GM11168 (cell line): ENCODE measurements around the gene ERVW-1.
"Not testable (repeated sequence)": the region's sequence is repeated elsewhere in the genome, so short reads cannot be mapped to it uniquely, and the experiment has no call there.

ENCODE experiments used
- in situ Hi-C: fragments of 300-500 bp; cut with MboI; formaldehyde crosslinking; loops from one replicate; pipeline ENCODE4 v1.12.0; 2022; ENCODE audit warnings: low sequenced_read_pairs; ENCODE audit not compliant: unreplicated experiment

The ERVW-1 gene

DNA sequence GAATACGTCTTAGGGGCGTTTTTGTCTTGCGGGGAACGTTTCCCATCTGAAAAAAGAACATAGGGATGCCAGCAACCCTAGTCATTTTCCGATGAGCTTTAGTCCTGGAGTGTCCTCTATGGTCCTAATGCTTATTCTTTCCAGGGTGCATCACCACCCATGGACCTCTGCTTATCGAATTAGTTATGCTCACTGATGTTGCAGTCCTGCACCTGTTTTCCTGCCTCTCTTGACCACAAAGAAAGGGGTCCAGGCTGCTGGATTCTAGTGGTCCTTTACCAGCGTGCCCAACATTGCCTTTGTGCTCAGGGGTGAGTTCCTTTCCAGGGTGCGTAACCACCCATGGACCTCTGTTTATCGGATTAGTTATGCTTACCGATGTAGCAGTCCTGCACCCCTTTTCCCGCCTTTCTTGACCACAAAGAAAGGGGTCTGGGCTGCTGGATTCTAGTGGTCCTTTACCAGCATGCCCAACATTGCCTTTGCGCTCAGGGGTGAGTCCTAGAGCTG is 2.4 kb downstream of the ERVW-1 start:
- in situ Hi-C loops, result not testable (repeated sequence)

DNA sequence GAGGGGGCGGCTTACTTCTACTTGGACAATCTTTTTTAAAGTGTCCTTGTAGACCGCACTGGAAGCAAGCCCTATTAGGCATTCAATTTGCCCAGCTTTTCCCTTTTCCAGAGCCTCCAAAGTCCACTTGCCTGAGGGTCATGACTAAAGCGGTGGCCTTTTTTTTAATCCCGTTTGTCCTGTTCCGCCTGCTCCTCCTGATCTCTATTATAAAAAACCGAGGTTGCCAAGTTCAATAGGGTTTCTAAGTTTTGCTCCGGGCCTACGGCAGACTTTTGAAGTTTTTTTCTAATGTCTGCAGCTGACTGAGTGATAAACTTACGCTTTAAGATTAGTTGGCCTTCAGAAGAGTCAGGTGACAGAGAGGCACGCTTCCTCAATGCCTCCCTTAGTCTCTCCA is 3.8 kb downstream of the ERVW-1 start:
- in situ Hi-C loops, result not testable (repeated sequence)

DNA sequence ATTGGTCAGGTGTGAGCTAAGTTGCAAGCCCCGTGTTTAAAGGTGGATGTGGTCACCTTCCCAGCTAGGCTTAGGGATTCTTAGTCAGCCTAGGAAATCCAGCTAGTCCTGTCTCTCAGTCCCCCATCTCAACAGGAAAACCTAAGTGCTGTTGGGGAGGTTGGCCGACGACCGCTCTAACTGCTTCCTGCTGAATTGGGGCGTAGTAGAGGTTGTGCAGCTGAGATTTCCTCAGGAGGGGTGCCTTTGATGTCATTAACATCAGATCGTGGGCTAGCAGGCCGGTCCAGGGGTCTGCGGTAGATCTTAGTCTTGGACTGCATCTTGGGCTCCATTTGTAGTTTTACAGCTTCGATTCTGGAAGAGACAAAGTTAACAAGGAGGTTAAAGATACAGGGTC is 9.2 kb downstream of the ERVW-1 start:
- in situ Hi-C loops, result not testable (repeated sequence)

DNA sequence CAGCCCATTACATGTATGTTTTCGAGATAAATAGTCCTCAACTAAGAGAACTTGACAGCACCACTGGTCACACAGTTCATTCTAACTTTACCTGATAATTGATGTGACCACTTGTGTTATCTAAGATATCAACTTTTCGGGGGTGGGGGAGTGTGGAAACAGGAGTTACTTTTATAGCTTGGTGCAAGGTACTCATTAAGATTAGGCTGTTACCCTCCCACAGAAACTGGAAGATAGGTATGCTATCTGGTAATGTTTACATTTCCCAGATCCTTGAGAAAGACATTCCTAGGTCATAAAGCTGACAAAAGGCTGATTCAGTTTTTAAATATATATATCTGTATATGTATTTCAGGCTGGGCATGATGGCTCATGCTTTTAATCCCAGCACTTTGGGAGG is 11.1 kb downstream of the ERVW-1 start:
- in situ Hi-C loops, result no loop called here

DNA sequence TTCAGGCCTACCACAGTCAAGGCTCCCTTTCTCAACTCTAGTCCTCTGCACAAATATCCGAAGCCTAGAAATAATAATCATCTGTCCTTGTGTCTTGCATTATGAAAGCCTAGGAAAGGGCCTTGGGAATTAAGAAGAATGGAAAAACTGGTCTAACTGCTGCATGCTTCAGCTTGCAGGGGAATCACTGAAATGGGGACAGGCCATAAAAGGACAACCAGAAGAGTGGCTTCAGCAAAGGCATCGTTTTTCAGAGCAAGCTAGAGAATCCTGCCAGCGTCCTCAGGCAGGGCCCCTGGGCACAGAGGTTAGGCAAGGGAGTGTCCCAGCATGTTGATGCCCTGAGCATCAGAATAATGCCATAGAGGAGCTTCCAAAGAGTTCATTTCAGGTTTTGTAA is 13.2 kb downstream of the ERVW-1 start:
- in situ Hi-C loops, result no loop called here

DNA sequence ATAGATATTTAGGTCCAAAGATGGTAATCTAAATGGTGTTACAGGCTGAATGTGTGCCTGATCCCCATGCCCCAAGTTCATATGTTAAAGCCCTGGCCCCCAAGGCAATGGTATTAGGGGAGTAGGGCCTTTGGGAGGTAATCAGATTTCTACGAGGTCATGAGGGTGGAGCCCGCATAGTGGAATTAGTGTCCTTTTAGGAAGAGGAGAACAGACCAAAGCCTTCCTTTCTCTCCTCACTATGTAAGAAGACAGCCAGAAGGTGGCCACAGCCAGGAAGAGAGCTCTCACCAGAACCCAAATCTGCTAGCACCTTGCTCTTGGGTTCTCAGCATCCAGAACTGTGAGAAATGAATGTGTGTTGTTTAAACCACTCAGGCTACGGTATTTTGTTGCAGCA is 15.2 kb downstream of the ERVW-1 start:
- in situ Hi-C loops, result no loop called here

DNA sequence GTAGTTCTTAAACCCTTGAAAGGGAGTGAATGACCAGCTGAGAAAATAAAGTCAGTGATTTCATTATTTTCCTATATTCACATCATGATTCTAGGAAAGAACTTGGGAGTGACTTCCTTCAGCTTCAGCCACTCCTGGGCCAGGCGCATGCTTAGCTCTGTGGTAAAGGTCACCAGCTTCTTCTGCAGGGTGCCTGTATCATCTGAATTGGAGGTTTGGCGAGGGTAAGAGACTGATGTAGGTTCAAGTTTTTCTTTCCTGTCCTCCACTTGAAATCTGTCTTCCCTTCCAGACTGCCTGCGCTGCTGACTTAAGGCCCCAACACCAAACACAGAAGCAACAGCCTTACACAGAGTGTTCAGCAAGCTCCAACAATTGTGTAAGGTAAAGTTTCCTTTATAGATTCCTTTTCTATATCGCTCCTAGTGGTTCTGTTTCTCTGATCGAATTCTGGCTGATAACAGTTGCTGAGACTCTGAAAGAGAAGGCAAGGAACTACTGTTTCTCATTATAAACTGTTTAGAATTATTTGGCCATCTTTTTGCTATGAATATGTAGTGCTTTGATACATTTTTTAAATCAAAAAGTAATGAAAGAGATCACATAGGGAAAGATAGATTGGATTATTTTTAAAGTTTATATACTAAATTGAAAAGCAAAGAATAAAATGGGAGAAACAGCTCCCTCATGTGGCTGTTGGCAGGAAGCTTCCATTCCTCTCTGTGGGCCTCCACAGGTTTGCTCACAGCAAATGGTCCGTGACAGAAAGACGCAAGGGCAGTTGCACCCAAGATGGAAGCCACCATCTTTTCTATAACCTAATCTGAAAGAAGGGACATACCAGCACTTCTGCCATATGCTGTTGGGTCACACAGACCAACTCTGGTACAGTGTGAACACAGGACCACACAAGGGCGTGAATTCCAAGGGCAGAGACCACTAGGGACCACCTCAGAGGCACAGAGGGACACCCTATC is 16.4 kb downstream of the ERVW-1 start:
- in situ Hi-C loops, result no loop called here

DNA sequence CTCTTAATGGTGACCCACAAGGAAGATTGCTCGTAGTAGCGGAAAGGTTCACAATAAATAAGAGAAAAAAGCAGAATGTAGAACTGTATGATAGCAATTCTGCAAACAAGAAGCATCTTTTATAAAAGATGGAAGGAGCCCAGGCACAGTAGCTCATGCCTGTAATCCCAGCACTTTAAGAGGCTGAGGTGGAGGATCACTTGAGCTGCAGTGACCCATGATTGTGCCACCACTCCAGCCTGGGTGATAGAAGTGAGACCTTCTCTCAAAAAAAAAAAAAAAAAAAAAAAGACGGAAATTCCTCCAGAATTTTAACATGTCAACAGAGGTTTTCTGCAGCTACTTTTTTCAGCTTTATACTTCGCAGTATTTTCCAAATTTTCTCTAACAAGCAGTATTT is 17.2 kb downstream of the ERVW-1 start:
- in situ Hi-C loops, result no loop called here

DNA sequence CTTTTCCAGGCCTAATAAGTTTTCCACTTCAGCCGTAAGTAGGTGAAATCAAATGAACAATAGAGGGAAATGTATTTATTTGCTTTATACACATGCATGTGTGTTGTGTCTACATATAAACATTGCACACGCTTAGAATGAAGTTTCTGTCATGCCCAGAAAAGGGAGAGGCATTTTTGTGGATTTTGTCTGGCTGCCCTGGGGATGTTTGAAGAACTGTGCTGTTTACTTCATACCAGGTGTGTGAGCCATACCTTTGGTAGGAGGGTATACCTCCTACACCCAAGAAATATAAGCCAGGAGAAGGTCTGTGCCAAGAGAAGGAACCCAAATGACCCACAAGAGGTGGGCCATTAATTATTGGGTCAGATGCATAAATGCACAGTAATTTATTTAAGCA is 17.6 kb downstream of the ERVW-1 start:
- in situ Hi-C loops, result no loop called here

DNA sequence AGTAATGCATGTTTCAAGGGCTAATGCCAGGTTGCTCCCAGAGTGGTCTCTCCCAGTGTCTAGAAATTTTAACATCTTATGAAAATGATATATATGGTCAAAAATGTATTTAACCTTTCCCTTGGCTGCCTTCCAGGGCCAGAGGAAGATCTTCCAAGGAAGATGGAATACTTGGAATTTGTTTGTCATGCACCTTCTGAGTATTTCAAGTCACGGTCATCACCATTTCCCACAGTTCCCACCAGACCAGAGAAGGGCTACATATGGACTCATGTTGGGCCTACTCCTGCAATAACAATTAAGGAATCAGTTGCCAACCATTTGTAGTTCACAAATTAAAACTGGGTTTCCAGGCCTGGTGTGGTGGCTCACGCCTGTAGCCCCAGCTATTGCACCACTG is 21.5 kb downstream of the ERVW-1 start:
- in situ Hi-C loops, result no loop called here

DNA sequence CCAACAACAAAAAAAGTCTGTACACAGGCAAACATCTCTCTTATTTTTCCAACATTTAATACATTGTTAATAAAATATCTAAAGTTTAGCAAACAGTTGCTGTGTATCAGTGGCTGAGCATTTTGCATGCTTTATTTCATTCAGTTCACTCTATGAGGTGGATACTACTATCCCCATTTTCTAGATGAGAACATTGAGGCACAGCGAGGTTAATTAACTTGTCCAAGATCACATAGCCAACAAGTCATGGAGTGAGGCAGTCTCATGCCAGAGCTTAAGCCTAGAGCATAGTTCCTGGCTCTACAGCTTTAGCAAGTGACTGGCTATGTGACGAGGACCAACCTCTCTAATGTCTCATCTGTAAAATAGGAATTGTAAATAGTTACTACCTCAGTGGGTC is 26.1 kb downstream of the ERVW-1 start:
- in situ Hi-C loops, result no loop called here

DNA sequence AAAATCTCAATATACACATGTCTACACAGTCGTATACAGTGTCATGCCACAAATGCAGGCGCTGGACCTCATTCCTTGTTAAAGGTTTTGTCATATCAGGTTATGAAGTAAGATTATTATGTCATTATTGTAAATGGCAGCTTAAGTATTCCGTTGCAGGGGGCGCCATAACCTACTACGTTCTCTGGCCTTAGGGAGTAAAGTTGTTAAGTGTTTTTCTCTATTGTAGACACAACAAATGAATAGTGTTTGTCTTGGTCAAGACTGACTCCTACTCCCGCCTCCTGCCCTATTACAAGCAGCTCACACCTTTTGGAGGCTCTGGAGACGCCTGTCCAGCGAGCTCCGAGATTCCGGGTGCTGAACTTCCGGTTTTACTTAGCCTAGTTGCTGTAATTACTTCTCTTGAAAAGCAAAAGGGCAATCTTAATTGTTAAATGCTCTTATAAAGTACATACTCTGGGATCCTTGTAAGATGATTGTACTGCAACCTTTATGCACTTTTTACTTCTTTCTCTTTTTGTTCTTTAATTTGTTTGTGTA is 29.5 kb downstream of the ERVW-1 start:
- in situ Hi-C loops, result no loop called here

DNA sequence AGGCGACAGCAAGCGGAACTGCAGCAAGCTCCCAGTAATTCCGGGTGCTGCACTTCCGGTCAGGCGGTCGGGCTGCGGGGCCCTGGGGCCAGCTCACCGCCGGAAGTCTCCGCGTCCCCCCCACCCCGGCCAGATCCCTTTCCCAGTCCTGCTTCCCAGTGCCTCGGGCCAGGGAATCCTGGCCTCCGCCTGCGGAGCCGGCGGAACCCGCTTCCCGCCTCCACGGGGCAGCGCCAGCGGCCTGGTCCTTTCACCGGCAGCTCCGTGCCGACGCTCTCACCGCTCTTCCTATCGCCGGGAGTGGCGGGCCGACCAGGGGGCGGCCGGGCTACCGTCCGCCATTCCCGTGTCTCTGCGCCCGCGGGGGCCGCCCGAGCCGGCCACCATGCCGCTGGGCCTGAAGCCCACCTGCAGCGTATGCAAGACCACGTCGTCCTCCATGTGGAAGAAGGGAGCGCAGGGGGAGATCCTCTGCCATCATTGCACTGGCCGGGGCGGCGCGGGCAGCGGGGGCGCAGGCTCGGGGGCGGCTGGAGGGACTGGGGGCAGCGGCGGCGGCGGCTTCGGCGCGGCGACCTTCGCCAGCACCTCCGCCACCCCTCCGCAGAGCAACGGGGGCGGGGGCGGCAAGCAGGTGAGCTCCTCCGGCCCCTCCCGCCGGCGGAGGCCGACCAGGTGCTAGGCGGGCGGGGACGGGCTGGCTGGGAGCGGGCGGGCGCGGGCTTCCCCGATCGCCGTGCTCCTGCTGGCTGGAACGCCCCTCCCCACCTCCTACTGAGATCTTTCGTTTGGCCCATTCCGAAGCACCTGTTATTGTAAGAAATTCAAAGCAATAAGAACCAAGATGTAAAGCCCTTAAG is 30.2 kb downstream of the ERVW-1 start, which contains the start of gene GATAD1:
Gene GATAD1, plus strand, starts transcription at position 138 of the 860 bp plus-strand sequence. Its CDS starts 248 bp downstream, at position 386.
- in situ Hi-C loops, result no loop called here

DNA sequence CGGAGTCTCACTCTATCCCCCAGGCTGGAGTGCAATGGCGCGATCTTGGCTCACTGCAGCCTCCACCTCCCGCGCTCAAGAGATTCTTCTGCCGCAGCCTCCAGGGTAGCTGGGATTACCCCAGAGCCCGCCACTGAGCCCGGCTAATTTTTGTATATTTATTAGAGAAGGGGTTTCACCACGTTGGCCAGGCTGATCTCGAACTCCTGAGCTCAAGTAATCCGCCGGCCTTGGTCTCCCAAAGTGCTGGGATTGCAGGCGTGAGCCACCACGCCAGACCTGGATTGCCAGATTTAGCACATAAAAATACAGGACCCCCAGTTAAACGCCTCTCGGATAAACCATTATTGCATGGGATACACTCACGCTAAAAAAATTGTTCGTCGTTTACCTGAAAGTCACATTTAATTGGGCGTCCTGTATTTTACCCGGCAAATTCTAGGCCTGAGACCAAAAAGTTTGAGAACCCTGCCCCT is 30.8 kb downstream of the ERVW-1 start:
- in situ Hi-C loops, result no loop called here

DNA sequence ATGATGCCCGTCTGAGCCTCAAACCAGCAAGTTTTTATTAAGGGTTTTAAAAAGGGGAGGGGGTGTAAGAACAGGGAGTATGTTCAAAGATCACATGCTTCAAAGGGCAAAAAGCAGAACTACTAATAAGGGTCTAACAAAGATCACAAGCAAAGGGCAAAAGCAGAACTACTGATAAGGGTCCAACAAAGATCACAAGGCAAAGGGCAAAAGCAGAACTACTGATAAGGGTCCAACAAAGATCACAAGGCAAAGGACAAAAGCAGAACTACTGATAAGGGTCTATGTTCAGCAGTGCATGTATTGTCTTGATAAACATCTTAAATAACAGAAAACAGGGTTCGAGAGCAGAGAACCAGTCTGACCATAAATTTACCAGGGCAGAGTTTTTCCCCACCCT is 35.0 kb downstream of the ERVW-1 start:
- in situ Hi-C loops, result not testable (repeated sequence)

DNA sequence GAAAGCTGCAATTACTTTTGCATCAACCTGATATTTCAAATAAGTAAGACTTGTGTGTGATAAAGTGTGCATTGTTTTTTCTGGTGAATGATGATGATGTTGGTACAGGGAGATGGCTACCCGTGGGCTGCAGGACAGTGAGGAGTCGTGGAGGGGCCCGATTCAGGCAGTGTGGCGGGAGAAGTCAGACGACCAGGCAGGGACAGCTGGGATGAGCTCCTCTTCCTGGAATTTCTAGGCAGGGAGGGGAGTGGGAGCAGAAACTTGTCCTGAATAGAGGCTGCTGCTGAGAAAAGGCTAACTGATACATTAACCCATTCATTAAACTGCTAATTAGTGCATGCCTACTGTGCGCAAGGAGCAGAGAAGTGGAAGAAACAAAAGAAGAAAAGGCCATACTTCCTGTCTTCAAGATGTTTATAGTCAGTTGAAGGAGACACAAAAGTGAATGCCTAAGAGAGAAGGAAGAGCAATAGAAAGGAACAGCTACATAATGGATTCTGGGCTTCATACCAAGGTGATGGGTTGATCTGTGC is 39.7 kb downstream of the ERVW-1 start:
- in situ Hi-C loops, result no loop called here

DNA sequence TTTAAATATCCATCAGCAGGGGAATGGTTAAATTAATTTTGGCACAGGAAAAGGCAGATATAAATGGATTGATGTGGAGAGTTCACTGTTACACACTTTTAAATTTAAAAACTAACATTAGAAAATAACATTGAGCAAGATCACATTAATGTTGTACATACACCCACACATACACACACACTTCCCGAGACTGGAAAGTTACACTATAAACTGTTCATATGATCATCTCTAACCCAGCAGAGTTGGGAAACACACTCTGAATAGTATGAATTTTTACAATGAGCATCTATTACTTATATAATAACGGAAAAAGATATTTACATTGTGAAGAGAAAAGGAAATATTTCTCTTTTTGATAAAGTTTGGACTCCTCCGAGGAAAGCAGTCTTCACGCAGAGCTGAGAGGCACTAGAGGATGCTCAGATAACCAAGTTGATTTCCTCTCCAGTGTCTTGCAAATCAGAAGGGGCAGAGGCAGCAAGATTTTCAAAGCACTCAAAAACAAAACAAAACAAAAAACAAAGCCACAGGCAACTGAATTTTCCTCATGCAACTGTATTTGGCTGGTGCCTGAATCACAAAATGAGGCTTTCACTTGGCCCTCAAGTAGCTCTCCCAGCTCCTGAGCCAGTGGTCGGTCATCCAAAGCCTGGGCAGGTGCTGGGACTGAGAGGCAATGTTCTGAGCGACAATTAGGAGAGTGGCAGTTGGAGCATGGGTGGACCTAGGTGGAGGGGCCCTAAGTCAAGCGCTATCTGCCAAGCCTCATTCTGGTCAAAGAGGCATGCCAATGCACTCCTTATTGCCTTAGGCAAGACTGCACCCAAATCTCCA is 40.9 kb downstream of the ERVW-1 start:
- in situ Hi-C loops, result no loop called here

DNA sequence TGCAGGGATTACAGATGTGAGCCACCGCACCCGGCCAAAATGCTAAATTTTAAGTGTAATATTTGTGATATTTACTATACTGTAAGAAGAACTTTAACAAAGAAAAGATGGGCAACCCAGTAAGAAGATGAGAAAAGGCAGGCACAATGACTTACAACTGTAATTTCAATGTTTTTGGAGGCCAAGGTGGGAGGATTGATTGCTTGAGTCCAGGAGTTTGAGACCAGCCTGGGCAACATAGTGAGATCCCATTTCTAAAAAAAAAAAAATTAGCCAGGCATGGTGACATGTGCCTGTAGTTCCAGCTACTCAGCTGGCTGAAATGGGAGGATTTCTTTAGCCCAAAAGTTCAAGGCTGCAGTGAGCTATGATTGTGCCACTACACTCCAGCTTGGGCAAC is 42.2 kb downstream of the ERVW-1 start:
- in situ Hi-C loops, result no loop called here

DNA sequence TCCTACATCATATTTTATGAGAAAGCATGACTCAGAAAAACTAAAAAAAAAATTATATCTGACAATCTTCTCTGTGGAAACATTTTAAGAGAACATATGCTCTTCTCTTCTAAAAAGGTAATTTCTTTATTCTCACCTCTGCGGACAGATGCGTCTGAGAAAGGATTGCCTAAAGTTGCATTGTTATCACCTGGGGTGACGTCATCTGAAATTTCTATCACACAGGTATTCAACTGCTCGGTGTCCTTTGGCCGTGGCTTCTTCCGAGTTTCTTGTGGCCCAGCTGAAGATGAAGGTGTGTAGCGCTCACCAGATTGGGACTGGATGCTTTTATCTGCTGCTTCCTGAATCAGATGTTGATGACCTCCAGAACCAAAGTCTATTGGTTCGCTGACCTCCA is 44.7 kb downstream of the ERVW-1 start:
- in situ Hi-C loops, result no loop called here
